ENCODE measurements around the gene KCNK18. TPM values are rescaled to one million over a fixed set of nuclear protein-coding genes. Genes with fewer than 3 reads are reported as not detected.

Gene KCNK18
- total RNA-seq, 2 experiments from 2014 or later = not detected

DNA sequence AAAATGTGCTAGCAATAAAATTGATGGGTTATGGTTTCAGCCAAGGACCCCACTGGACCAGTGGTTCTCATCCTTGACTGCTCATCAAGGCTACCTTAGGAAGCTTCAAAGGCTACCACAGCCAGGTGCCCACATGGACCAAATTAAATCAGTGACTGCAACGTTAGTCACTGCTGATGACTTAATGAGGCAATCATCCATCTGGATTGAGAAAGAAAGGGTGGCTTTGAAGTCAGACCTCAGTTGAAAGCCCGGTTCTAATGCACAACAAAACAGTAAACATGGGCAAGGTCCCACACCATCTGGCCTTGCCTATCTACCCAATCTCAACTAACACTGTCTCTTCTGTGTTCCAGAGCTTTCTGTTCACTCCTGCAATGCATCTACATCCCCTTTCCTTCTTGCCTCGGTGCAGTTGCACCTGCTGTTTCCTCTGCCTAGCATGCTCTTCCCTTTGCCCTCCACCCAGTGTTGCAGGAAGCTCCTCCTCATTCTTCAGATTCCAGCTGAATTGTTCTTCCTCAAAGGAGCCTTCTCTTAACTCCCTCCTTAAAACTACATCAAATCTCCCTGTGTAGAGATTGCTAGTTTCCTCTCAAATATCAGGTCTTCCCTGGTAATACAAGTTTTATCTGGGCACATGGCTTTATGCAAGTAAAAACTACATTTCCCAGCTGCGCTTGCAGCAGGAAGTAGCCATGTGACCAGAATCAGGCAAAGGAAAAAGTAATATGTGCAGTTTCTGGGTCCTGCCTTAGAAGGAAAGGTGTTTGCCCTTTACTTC lies 10.3 kb upstream of the KCNK18 start:
- Mint-ChIP-seq H3K36me3 (no peaks in the 10 kb centered on the region), H3K27ac (no peak overlapping the region), H3K4me3 (no peak overlapping the region), H3K4me1 (no peaks in the 10 kb centered on the region), H3K27me3 (peaks cover 4% of the 10 kb centered on the region), H3K9me3 (peaks cover 9% of the 10 kb centered on the region)
- DNase-seq = no peak

DNA sequence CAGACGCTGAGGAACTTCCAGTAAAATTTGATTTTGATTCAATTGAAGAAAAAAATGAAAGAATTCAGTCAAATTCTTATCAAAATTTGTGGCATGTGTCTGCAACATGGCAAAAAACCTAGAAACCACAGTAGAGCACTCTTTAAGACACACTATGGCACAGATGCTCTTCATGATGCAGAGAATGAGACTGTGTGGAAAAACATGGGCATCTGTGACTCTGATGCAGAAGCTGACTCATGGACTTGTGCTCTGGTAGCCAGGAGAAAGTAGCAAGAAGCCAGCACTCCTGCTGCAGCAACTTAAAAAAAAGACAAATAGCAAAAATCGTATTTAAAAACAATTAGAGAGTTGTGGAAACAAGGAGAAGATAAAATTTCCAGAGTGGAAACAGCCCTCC lies 8.9 kb upstream of the KCNK18 start:
- Mint-ChIP-seq H3K4me3 (no peak overlapping the region), H3K27ac (peak overlapping the region; percentile 62), H3K9me3 (peaks cover 9% of the 10 kb centered on the region), H3K27me3 (peaks cover 4% of the 10 kb centered on the region), H3K4me1 (no peaks in the 10 kb centered on the region), H3K36me3 (no peaks in the 10 kb centered on the region)
- no peak for DNase-seq

DNA sequence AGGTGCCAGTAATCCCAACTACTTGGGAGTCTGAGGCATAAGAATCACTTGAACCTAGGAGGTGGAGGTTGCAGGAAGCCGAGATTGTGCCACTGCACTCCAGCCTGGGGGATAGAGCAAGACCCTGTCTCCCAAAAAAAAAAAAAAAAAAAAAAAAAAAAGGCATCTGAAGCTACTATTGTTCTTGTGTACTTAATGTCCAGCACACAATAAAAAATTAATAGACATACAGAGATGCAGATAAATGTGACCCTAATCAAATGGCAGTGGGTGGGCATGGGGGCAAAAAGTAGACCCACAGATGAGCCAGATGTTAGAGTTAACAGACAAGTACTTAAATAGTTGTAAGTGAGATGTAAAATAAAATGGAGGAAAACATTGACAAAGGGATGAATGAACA lies 7.7 kb upstream of the KCNK18 start:
- Mint-ChIP-seq H3K9me3 (peaks cover 11% of the 10 kb centered on the region), H3K4me1 (no peaks in the 10 kb centered on the region), H3K27me3 (peaks cover 2% of the 10 kb centered on the region), H3K4me3 (no peak overlapping the region), H3K36me3 (no peaks in the 10 kb centered on the region), H3K27ac (no peak overlapping the region)
- no peak for DNase-seq

DNA sequence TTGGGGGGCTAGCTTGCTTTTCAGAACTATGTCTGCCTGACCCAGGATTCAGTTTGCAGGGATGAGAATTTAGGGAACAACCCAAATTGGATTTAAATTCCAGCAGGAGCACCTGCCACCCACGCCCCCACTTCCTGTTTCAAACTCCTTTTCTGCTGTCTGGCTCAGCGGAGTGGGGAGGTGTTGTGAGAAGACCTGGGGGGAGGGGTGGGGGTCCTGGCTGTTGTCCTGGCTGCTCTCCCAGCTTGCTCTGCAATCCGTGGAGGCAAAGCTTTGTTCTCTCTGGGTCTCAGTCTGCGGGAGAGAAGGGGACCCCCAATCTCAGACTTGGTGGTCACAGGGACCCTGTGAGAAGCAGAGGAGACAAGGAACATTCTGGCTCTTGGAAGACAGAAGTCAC lies 799 bp downstream of the KCNK18 start:
- DNase-seq = no peak
- H3K4me3 Mint-ChIP-seq = no peak overlapping the region
- peaks cover 2% of the 10 kb centered on the region for H3K9me3 Mint-ChIP-seq
- H3K27ac Mint-ChIP-seq = no peak overlapping the region
- H3K4me1 Mint-ChIP-seq = no peaks in the 10 kb centered on the region
- H3K27me3 Mint-ChIP-seq = peaks cover 5% of the 10 kb centered on the region
- no peaks in the 10 kb centered on the region for H3K36me3 Mint-ChIP-seq

DNA sequence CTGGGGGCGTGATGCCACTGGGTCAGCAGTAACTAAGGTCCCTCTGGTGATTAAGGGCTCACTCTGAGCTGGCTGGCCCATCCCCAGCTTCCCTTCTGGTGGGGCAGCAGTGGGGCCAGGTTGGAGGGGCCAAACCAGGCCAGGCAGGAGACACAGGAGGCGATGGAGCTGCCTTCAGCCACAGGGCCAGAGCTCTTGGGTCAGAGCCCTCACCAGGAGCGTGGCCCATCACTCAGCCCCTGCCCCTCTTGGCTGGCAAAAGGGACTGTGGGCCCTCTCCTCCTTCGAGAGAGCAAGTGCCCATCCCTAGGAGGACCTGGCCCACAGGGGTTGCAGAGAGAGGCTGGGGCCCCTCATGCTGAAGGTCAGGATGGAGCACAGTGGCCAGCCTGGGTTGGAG lies 4.5 kb downstream of the KCNK18 start:
- DNase-seq = no peak
- Mint-ChIP-seq H3K27me3 (peaks cover 14% of the 10 kb centered on the region), H3K4me3 (no peak overlapping the region), H3K27ac (no peak overlapping the region), H3K4me1 (no peaks in the 10 kb centered on the region), H3K36me3 (no peaks in the 10 kb centered on the region), H3K9me3 (peaks cover 3% of the 10 kb centered on the region)

DNA sequence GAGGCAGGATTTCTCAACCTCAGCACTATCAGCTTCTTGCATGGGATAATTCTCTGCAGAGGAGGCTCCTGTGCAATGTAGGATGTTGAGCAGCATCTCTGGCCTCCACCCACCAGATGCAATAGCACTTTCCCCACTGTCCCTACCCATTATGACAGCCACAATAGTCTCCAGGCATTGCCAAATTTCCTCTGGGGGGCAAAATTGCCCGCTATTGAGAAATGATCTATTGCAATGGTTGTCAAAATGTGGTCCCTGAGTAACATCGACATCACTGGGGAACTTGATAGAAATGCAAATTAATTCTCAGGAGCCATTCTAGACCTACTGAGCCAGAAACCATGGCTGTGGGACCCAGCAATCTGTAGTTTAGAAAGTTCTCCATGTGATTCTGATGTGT lies 7.0 kb downstream of the KCNK18 start:
- Mint-ChIP-seq H3K4me1 (no peaks in the 10 kb centered on the region), H3K36me3 (no peaks in the 10 kb centered on the region), H3K27ac (no peak overlapping the region), H3K27me3 (peaks cover 15% of the 10 kb centered on the region), H3K9me3 (peaks cover 3% of the 10 kb centered on the region), H3K4me3 (no peak overlapping the region)
- no peak for DNase-seq

DNA sequence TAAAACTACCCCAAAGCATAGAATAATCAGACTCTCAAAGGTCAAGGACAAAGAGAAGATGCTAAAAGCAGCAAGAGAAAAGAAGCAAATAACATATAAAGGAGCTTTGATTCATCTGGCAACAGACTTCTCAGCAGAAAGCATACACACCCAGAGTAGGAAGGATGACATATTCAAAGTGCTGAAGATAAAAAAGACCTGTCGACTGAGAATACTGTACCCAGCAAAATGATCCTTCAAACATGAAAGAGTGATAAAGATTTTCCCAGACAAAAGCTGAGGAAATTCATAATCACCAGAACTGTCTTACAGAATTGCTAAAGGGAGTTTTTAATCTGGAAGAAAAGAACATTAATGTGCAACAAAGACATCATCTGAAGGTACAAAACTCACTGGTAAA lies 14.9 kb downstream of the KCNK18 start:
- peaks cover 11% of the 10 kb centered on the region for H3K9me3 Mint-ChIP-seq
- H3K4me1 Mint-ChIP-seq = no peaks in the 10 kb centered on the region
- H3K27ac Mint-ChIP-seq = no peak overlapping the region
- DNase-seq = no peak
- H3K27me3 Mint-ChIP-seq = peaks cover 41% of the 10 kb centered on the region
- H3K4me3 Mint-ChIP-seq = no peak overlapping the region
- no peaks in the 10 kb centered on the region for H3K36me3 Mint-ChIP-seq

DNA sequence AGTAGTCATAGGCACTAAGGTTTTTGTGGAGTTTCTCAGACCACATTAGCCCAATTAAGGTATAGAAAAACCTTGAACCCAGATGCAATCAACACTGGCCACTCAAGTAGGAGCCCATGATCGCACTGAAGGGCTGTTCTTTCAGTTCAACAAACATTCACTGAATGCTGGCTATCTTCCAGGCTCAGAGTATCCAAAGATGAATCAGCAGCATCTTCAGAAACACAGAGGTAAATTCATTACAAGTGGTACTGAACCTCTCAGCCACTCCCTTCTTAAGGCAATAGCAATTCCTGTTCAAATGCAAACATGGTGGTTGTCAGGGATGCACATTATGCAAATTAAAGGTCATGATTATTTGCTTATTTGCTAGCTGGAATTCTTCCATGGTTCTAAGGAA lies 17.1 kb downstream of the KCNK18 start:
- DNase-seq = no peak
- H3K4me3 Mint-ChIP-seq = no peak overlapping the region
- no peaks in the 10 kb centered on the region for H3K36me3 Mint-ChIP-seq
- H3K9me3 Mint-ChIP-seq = peaks cover 11% of the 10 kb centered on the region
- H3K27ac Mint-ChIP-seq = no peak overlapping the region
- H3K4me1 Mint-ChIP-seq = peaks cover 2% of the 10 kb centered on the region
- peaks cover 50% of the 10 kb centered on the region for H3K27me3 Mint-ChIP-seq

DNA sequence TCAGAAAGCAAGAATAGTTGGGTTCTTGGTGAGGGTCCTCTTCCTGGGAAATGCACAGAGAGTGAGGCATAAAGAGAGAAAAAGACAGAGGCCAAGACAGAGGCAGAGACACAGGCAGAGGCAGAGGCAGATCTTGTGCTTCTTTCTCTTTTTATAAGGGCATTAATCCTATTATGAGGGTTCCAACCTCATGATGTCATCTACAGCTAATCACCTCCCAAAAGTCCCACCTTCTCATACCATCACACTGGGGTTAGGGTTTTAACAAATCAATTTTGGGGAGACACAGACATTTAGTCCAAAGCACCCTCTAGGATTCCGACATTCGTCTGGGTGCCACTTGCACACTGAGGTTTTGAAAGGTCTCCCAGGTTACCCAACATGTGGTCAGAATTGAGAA lies 17.8 kb downstream of the KCNK18 start:
- Mint-ChIP-seq H3K9me3 (peaks cover 11% of the 10 kb centered on the region), H3K27ac (no peak overlapping the region), H3K27me3 (peaks cover 50% of the 10 kb centered on the region), H3K4me1 (peaks cover 2% of the 10 kb centered on the region), H3K36me3 (no peaks in the 10 kb centered on the region), H3K4me3 (no peak overlapping the region)
- no peak for DNase-seq

DNA sequence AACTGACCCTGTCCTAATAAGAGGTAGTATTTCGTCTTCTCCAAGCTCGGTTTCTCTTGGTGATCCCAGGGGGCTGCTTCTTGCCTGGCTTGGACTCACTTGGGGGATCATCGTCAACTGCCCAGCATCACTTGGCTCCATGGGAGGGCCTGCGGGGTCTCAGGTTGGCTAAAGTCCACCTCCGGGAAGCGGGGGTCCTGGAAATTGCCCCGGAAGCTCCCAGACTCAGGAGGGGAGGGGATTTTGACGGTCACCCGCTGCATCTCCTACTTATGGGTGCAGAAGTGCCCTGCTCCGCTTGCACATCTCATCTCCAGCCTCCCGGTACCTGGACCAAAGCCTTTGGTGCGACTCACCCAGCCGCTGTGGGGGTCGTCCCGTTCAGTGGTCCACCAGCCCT lies 18.7 kb downstream of the KCNK18 start:
- H3K27me3 Mint-ChIP-seq = peaks cover 43% of the 10 kb centered on the region
- H3K9me3 Mint-ChIP-seq = peaks cover 11% of the 10 kb centered on the region
- H3K36me3 Mint-ChIP-seq = no peaks in the 10 kb centered on the region
- no peak overlapping the region for H3K4me3 Mint-ChIP-seq
- no peak overlapping the region for H3K27ac Mint-ChIP-seq
- peaks cover 2% of the 10 kb centered on the region for H3K4me1 Mint-ChIP-seq
- no peak for DNase-seq

DNA sequence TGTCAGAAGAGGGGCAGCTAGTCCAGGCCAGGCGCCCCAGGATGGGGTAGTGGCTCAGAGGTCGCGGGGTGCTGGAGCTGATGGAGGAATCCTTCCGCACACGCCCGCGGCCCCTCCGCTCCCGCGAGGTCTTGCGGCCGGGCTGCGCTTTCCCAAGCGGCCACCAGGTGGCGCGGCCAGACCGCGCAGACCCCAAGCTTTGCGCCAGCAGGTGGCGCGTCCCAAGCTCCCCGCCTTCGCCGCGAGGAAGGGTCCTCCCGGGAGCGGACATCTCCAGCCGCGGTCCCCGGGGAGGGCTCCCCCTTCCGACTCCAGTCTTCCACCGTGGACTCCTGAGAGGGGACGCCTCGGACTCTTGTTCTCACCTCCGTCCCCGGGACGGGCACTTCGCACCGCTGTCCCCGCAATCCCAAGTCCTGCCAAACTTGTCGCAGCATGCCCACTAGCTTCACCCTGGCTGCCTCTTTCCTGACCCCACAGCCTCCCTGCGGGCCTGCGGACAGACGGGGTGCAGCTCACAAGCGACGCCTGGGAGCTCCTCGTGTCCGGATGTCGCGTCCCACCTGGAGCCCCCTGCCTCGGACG lies 19.4 kb downstream of the KCNK18 start:
- Mint-ChIP-seq H3K27me3 (peaks cover 43% of the 10 kb centered on the region), H3K27ac (no peak overlapping the region), H3K4me3 (peak overlapping the region; percentile 68), H3K36me3 (no peaks in the 10 kb centered on the region), H3K4me1 (peaks cover 2% of the 10 kb centered on the region), H3K9me3 (peaks cover 6% of the 10 kb centered on the region)
- DNase-seq = peak; percentile 75

DNA sequence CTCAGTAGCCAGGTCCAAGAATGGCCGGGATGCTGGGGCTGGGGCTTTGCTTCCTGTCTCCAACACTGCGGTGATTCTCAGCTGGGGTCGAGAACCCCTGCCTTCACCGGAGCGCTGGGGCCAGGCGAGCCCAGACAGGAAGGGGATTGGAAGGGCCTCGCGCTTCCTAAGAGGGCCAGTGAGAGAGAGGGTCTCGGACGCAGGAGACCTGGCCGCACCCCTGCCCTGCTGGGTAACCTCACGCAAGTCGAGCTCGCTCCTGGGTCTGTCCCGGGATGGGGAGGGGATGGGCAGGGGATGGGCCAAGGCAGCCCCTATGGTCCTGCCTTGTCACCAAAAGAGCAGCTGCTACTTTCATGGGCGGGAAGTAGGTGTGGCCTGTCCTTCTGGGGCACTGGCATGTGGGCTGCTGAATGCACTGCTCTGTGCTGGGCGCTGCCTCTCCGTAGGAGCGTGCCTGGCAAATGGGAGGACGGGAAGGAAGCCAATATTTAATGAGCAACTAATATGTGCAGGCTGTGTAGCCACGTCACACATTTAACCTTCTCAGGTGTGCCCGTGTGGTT lies 20.0 kb downstream of the KCNK18 start:
- Mint-ChIP-seq H3K4me1 (peaks cover 2% of the 10 kb centered on the region), H3K36me3 (no peaks in the 10 kb centered on the region), H3K9me3 (peaks cover under 1% of the 10 kb centered on the region), H3K27me3 (peaks cover 43% of the 10 kb centered on the region), H3K27ac (no peak overlapping the region), H3K4me3 (peak overlapping the region; percentile 68)
- DNase-seq = peak; percentile 14

DNA sequence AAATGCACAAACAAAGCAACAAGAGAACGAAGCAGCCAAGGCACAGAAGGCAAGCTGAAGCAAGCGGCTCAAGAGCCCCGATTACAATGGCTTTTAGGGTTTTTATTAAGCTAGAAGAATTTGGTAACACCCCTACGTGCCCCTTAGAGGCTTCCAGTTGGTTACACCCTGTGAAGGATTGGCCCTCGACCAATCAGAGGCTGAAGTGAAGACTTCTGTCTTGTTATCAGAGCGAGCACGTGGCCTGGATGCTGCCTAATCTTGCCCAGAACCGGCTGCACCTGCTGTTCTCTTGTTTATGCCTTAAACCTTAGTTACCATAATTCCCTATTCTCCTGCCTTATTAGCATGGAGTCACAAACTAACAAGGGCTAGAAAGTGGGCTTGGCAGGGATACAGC lies 21.4 kb downstream of the KCNK18 start:
- Mint-ChIP-seq H3K36me3 (no peaks in the 10 kb centered on the region), H3K4me3 (no peak overlapping the region), H3K9me3 (no peaks in the 10 kb centered on the region), H3K27ac (no peak overlapping the region), H3K4me1 (peaks cover 2% of the 10 kb centered on the region), H3K27me3 (peaks cover 46% of the 10 kb centered on the region)
- DNase-seq = no peak

DNA sequence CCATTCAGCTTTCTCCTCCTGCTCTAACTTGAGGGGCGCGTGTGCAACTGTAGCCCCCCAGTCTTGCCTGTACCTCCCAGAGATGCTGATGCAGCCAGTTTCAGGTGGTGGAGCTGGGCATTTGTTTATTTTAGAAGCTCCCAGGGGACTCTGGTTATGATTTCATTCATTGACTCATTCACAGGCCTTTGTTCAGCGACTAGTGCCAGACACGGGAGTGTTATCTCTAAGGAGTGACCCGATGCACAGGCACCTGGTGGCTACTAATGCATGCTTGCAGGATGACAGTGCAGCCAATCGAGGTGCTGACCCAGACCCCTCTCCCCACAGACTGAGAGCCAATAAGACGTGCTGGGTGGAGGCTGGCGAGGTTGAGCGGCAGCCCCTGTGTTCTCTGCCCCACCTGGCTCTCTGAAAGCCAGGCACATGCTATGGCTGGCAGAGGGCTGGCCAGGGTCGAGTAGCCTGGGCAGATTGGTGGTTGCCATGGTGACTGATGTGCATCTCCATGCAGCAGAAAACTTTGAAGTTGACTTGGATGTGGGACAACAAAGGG lies 23.9 kb downstream of the KCNK18 start:
- no peak for DNase-seq
- H3K4me3 Mint-ChIP-seq = no peak overlapping the region
- H3K36me3 Mint-ChIP-seq = no peaks in the 10 kb centered on the region
- H3K4me1 Mint-ChIP-seq = peaks cover 2% of the 10 kb centered on the region
- peaks cover 24% of the 10 kb centered on the region for H3K27me3 Mint-ChIP-seq
- H3K9me3 Mint-ChIP-seq = no peaks in the 10 kb centered on the region
- no peak overlapping the region for H3K27ac Mint-ChIP-seq

DNA sequence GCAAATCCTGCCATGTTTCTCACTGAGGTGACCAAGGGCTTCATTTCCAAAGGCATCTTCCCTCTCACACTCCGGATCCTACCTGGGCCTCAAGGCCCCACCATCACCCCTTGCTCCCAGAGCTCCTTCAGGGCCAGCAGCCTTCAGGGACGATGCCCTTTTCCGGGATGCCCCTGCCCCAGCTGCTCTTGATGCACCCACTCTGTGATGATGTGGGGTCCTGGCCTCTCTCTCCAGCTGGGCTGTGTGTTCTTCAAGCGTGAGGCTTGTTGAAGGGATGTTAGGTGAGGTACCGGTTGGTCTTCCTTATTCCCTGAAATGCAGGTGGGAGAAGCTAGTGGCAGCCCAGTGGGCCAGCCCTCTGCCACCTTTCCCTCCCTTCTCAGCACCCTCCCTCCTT lies 25.3 kb downstream of the KCNK18 start:
- Mint-ChIP-seq H3K27ac (no peak overlapping the region), H3K4me1 (no peaks in the 10 kb centered on the region), H3K9me3 (no peaks in the 10 kb centered on the region), H3K27me3 (peaks cover 16% of the 10 kb centered on the region), H3K36me3 (no peaks in the 10 kb centered on the region), H3K4me3 (no peak overlapping the region)
- DNase-seq = no peak
